ENCODE results near the gene ZNF148. TPM values are rescaled to one million over a fixed set of nuclear protein-coding genes. Genes with fewer than 3 reads are reported as not detected.
A peak's percentile ranks its signal among the peaks of the same experiment; 100 is the strongest.
"Not testable (repeated sequence)": the region's sequence is repeated elsewhere in the genome, so short reads cannot be mapped to it uniquely, and the experiment has no call there.

The ZNF148 gene, protein sequence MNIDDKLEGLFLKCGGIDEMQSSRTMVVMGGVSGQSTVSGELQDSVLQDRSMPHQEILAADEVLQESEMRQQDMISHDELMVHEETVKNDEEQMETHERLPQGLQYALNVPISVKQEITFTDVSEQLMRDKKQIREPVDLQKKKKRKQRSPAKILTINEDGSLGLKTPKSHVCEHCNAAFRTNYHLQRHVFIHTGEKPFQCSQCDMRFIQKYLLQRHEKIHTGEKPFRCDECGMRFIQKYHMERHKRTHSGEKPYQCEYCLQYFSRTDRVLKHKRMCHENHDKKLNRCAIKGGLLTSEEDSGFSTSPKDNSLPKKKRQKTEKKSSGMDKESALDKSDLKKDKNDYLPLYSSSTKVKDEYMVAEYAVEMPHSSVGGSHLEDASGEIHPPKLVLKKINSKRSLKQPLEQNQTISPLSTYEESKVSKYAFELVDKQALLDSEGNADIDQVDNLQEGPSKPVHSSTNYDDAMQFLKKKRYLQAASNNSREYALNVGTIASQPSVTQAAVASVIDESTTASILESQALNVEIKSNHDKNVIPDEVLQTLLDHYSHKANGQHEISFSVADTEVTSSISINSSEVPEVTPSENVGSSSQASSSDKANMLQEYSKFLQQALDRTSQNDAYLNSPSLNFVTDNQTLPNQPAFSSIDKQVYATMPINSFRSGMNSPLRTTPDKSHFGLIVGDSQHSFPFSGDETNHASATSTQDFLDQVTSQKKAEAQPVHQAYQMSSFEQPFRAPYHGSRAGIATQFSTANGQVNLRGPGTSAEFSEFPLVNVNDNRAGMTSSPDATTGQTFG
- total RNA-seq, result 17.6 and 22.1 TPM in 2 replicates

DNA sequence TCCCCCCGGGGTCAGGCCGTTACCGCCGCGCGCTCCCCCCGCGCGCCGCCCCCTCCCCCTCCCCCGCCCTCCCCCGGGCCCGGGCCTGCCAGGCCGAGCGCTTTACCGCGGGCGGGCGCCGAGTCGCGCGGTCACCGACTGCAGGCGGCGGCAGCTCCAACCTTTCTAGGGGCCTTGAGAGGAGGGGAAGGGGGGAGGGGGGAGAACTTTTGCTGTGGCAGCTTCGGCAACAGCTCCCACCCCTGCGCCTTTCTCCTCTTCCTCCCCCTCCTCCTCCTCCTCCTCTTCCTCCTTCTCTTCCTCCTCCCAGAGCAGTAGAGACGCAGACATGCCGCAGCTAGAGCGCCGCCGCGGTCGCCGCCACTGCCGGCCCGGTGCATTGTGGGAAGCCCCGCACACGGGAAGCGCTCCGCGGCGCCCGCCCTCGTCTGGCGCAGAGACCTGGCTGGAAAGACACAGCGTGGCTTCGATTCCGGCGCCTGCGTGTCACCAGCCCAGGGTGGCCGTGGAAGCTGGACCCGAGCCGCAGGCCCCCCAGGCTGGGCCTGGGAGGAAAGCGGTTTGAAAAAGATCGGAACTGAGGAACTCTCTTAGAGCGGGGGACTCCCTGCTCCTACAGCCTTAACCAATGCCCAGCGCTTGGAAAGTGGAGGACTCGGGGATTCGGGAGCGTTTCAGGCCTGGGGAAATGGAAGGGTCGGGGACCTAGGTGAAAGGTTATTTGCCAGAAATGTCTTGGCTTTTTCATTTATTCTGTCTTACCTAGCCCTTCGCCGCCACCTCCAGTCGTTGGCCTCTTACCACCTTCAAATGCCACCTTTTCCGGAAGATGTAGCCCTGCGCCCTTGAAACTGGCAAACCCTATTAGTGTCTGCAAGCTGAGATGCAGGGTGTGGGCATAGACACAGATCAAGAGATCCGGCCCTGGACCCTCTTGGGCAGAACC is at the start of gene ZNF148:
Gene ZNF148 (minus strand): TSS at position 330 of the 946 bp plus-strand sequence. CDS start 61,685 bp downstream, outside the sequence.
- DNase-seq (ENCODE audit: low read depth in 2 of 2), result peak; percentile 82 to 94

DNA sequence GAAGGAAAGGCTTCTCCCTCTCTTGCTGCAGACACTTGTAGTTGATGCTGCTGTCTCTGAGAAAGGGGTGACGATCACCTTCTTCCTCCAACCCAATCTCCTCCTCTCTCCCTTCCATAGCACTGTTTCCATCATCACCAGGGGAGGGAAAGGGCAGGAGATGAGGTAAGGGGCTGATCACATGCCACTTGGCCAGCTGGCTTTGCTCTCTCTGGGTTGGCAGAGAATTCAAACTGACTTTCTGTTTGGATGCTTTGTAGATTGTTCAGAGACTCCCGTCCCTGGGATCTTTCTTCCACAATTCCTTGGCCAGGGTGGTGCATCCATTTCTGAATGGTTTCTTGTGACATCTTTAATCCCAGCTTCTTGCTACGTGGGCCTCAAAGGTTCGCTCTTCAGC is 43.2 kb upstream of the ZNF148 start:
- no peak for DNase-seq (ENCODE audit: low read depth in 2 of 2)

DNA sequence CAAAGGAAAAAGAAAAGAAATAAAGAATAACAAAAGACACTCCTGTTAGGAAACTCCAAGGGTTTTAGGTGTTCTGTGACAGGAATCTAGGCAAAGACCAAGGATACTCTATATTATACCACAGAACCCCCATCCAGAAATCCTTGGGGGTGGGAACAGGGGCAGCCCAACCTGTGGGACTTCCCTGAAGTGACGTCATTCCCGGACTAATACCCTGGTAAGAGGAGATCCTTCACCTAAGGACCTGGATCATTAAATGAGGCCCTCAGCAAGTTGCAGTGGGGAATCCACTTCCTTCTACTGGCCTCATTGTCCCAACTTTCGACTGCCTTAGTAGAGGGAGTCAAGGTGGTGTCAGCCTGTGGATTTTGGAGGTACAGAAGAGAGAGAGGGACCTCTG is 41.1 kb upstream of the ZNF148 start:
- DNase-seq (ENCODE audit: low read depth in 2 of 2), result no peak

DNA sequence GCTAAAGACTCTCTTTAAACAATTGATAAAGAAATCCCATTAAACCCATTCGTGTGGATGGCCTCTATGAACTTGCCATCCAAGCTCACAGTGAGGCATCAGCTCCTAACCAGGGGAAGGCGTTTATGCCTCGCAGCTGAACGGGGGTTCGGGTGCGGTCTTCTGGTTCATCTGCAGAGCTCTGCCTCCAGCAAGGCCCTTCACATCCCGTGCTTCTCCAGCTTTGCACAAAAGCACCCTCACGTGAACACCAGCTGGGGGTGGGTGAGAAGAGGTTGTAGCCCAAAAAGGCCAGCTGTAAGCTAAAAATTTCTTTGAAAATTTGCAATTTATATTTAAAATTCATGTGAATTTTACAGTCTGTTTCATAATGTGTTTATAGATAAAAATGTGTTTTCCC is 39.5 kb upstream of the ZNF148 start:
- DNase-seq (ENCODE audit: low read depth in 2 of 2), result no peak

DNA sequence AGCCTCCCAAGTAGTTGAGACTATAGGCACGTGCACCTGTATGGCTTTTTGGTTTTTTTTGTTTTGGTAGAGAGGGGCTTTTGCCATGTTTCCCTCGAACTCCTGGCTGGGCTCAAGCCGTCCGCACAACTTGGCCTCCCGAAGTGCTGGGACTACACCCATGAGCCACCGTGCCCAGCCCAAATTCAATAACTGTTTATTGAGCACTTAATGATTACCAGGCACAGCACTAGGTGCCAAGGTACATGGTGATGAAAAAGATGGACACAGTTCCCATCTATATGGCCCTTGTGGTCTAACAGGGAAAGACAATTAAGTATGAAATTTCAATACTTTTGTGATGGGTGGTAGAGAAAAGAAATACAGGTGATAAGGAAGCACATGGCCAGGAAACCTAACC is 35.8 kb upstream of the ZNF148 start:
- DNase-seq (ENCODE audit: low read depth in 2 of 2), result no peak

DNA sequence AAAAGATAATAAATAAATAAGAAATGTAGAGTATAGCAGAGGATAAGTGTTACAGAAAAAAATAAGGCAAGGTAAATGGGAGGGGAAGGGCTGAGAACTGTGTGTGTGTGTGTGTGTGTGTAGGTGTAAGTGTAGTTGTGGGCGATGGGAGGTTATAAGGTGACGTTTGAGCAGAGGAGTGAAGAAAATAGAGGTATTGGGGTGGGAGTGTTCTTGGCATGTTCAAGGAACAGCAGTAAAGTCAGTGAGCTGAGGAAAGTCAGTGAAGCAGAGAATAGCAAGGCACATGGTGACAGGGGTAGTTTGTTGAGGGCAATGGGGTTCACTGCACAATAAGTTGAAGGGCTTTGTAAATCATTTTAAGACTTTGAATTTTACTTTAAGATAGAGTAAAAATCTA is 30.9 kb upstream of the ZNF148 start:
- DNase-seq (ENCODE audit: low read depth in 2 of 2), result no peak

DNA sequence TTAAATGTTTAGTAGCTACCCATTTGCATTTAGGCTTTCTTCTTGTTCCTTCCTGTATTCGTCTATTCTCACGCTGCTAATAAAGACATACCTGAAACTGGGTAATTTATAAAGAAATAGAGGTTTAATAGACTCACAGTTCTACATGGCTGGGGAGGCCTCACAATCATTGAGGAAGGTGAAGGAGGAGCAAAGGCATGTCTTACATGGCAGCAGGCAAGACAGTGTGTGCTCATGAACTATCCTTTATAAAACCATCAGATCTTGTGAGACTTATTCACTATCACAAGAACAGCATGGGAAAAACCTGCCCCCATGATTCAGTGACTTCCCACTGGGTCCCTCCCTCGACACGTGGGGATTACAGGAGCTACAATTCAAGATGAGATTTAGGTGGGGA is 30.4 kb upstream of the ZNF148 start:
- not testable (repeated sequence) for DNase-seq (ENCODE audit: low read depth in 2 of 2)

DNA sequence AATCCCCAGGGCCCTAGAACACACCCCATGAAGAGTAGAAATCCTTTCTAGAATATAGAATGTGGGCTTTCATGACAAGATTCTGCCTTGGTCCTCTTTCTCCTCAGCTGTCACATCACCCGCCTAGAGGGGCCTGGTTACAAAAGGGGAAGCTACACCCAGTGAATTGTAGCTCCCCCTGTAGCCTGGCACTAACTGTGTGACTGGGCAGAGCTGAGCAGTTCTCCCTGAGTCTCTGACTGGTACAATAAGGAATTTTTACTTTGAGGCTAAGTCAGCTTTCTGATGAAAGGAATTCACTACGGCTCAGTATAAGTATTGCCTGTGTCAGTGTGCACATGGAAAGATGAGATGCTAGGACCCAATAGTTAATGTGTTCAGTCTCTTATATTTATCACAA is 28.7 kb upstream of the ZNF148 start:
- no peak for DNase-seq (ENCODE audit: low read depth in 2 of 2)

DNA sequence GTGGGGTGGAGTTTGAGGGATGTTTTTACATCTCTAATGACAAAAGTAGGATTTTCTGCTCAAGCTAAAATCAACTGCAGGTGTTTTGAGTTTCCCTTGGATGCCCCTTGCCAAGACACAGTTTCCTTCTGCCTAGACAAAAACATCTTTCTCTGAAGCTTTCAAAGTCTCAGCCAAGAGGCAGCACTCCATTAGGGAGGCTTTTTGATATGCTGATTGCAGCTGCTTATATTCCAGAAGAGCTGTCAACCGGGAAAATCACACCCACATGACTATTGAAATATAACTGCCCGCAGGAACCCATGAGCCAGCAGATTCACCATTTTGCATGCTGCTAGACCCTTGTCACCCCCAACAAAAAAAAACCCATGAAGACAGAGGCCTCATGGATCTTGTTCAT is 27.5 kb upstream of the ZNF148 start:
- DNase-seq (ENCODE audit: low read depth in 2 of 2), result no peak

DNA sequence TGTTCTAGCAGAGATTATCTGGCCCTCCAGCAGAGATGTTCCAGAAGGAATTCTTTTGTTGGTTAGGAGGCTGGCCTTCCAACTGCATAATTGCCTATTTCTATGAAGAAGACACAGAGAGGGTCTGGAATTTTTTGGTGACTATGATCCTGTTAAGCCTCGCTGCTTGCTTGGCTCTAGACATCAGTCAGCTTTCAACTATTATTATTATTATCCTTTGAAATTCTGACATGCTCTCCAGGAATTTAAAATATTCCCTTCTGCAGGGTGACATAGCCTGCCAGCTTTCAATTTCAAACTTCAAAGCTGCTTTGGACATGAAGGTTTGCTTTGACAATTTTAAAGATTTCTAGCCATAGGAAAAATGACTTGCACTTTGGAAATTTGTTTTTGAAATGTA is 26.3 kb upstream of the ZNF148 start:
- no peak for DNase-seq (ENCODE audit: low read depth in 2 of 2)

DNA sequence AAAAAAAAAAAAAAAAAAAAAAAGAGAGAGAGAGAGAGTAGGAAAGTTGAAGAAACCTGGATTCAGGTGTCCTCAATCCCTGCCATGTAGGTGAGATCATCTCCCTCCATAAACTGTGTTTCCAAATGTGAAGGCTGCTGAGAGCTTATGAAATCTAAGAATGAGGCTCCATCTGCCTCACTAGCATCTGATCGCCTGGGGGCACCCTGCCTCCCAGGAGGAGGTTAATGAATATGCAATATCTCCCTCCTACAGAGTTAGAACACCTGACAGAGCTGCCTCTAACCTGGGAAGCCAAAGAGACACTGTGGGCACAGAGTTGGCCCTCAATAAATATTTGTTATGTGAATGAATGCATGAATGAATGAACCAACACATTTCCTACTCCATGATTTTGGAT is 23.8 kb upstream of the ZNF148 start:
- DNase-seq (ENCODE audit: low read depth in 2 of 2), result no peak

DNA sequence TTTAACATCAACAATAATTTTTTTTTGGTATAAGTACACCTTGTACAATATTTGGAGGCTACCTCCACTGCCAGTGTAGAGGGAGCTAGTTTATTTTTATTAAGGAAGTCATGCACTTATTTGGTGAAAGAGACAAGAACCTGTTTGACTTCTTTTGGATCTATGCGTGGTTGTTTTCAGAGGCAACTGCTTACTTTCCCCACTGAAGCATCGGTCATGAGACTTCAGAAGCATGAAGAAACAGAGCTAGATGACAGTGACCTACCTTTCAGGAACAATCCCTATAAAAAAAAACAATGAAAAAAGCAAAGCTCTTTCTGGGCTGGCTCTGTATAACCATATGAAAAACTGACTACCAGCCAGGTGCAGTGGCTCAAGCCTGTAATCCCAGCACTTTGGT is 20.0 kb upstream of the ZNF148 start:
- no peak for DNase-seq (ENCODE audit: low read depth in 2 of 2)

DNA sequence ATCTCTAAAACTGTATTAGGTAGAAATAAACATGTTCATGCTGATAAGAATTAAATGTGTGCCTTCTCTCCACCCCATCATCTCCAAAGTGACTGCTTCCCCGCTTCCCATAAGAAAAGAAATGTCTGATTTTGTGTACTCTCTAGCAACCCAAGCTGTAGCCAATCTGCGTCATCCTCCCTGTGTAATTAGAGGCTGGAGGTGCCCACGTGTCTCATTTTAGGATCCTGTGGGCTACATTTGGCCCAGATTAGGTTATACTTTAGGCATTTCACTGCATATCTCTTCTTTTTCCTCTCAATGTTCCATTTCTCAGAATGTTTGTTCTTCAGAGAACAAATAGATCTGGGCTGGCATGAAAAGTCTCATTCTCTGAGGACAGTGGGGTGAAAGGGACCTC is 19.3 kb upstream of the ZNF148 start:
- no peak for DNase-seq (ENCODE audit: low read depth in 2 of 2)

DNA sequence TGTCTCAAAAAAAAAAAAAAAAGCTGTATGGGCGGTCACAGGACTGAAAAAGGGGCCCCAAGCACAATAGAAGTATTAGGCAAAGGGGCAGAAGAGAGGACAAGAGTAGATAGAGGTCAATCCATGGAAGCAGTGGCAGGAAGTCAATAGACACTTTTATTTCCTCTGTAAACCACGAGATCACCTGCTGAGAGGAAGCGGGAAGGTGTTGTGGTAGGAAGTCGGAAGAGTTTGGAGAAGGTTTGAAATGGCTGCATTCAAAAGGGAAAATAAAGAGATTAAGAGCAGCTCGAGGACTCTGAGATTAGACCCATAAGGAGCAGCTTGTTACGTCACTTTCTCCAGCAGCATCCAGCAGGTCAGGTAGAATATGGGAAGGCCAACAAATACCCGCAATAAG is 14.2 kb upstream of the ZNF148 start:
- no peak for DNase-seq (ENCODE audit: low read depth in 2 of 2)

DNA sequence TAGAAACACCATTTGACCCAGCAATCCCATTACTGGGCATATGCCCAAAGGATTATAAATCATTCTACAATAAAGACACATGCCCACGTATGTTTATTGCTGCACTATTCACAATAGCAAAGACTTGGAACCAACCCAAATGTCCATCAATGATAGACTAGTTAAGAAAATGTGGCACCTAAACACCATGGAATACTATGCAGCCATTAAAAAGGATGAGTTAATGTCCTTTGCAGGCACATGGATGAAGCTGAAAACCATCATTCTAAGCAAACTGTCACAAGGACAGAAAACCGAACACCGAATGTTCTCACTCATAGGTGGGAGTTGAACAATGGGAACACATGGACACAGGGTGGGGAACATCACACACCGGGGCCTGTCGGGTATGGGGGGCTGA is 13.2 kb upstream of the ZNF148 start:
- not testable (repeated sequence) for DNase-seq (ENCODE audit: low read depth in 2 of 2)

DNA sequence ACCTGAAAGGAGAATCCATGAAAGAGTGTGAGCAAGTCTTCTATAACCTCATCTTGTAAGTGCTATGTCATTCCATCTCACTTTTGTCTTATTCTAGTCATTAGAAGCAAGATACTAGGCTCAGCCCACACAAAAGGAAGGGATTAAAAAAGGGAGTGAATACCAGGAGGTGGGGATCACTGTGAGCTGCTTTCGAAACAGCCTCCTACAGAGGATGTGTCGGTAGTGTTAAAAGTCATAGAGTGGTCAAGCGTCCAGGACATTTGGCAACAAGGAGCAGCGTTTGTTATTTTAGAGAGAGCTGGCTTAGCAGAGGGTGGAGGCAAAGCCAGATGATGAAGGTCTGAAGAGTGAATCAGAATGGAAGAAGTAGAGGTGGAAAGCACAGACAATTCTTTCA is 11.7 kb upstream of the ZNF148 start:
- no peak for DNase-seq (ENCODE audit: low read depth in 2 of 2)

DNA sequence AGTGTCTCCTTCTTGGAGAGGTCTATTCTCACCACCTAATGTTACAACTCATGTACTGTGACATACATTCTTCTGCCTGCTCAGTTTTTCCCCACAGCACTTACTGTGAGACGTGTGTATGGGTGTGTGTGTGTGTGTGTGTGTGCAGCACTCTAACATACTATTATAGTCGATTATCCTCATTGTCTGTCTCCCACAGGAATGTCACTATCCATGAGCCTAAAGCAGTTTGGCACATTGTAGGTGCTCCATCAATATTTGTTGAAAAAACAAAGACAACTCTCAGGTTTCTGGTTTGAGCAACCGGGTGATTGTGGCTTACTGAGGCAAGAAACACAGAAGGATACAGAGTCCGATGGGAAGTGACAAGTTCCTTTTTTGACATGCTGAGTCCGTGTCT is 8.6 kb upstream of the ZNF148 start:
- DNase-seq (ENCODE audit: low read depth in 2 of 2), result no peak

DNA sequence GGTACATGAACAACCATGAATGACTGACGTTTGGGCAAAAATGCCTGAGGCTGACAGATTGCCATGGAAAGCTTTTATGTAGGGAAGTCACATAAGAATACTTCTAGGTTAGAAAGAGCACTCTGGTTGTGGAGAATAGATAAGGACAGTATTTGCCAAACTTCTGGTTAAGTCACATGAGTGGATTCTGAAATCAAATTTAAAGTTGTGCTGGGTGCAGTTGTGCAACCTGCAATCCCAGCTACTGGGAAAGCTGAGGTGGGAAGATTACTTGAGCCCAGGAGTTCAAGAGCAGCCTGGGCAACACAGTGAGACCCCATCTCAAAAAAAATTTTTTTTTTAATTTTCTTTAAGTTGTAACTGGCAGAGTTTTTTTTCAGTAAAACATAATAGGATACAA is 7.2 kb upstream of the ZNF148 start:
- DNase-seq (ENCODE audit: low read depth in 2 of 2), result no peak

DNA sequence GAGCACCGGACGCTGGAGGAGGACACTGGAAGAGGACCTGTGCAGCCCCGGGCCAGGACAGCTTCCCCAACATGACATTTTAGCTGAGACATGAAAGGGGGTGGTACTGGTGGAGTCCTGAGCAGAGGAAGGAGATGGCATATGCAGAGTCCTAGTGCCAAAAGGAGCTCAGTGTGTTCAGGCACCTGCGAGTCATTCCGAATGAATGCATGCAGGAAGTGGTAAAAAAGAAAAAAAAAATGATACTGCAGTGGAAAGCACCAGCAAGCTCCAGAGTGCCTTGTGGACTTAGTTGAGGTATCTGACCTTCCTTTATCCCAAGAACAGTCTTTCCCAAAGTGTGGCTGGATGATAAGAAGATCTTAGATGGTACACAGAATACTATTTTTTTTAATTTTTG is 6.6 kb upstream of the ZNF148 start:
- peak in 1 of 2 donors; percentile 5 for DNase-seq (ENCODE audit: low read depth in 2 of 2)

DNA sequence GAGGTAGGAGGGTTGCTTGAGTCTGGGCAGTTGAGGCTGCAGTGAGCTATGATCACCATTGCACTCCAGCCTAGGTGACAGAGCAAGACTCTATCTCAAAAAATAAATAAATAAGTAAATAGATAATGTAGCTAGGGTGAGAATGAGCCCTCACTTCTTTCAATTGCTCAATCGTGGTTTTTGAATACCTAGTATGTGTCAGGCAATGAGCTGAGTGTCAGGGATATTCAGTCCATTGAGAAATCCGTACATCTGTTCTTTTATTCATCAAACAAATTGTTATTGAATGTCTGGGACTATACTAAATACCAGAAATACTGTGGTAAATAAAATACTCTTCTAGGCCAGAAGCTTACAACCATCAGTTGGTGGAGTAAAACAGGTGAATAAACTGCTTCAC is 6.2 kb upstream of the ZNF148 start:
- DNase-seq (ENCODE audit: low read depth in 2 of 2), result no peak

DNA sequence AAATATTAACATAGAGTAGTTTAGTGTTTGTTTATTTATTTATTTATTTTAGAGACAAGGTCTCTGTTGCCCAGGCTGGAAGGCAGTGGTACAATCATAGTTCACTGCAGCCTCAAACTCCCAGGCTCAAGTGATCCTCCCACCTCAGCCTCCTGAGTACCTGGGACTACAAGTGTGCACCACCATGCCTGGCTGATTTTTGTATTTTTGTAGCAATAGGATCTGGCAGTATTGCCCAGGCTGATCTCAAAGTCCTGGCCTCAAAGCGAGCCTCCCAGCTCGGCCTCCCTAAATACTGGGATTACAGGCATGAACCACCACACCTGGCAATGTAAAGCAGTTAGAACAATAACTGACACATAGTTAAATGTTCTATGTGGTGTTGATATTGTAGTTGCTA is 4.4 kb upstream of the ZNF148 start:
- DNase-seq (ENCODE audit: low read depth in 2 of 2), result no peak

DNA sequence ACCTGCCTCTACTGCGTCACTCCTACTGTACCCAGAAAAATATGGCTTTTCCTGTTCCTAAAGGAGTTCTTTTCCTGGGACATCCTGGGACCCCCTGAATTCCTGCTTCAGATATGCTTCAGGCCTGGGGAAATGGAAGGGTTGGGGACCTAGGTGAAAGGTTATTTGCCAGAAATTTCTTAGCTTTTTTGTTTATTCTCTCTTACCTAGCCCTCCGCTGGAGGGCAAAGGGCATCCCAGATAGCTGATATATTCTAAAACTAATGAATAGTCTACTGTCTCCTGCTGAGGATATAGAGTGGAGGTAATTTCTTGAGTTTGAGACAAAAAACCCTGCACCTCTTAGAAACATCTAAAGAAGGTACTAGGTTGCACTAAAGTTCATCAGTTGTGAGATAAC is 3.6 kb upstream of the ZNF148 start:
- no peak for DNase-seq (ENCODE audit: low read depth in 2 of 2)

Data from dermis microvascular lymphatic vessel endothelial cell (primary cell).